ENCODE measurements around the gene CBX5. TPM values are rescaled to one million over a fixed set of nuclear protein-coding genes. Genes with fewer than 3 reads are reported as not detected.

Gene CBX5
- total and polyA plus RNA-seq, 9 of the 15 experiments (the other 6 are each of a cell fraction or from before 2014, with no cell fraction given): 32.6 to 102 (median 59.2) TPM

GRCh38 chr12:54201001-54201794 is 78.7 kb downstream of the CBX5 start (continued):
- TF ChIP-seq CHD7 (IDR thresholded peaks at IDR 0.05; ENCODE audit: low read depth, low read length) (no peak), PHF20 (IDR thresholded peaks at IDR 0.05; ENCODE audit: partially characterized antibody) (peak; percentile 46), STAG1 (CRISPR knock-in tag; IDR thresholded peaks at IDR 0.05; ENCODE audit: borderline replicate concordance) (peak; percentile 44; the same call in 1 of the 2 replicates), RAD21 (CRISPR knock-in tag; conservative IDR thresholded peaks at IDR 0.05 in 1 of 2, IDR thresholded peaks at IDR 0.05 in 1 of 2) (peak; percentile 77 to 87), SREBF1 (IDR thresholded peaks at IDR 0.05; ENCODE audit: borderline replicate concordance, low read depth, low read length) (no peak), ATF7 (IDR thresholded peaks at IDR 0.05) (0 out of 2 replicates have a peak, but pooled peaks have one; percentile 34), RBM17 (IDR thresholded peaks at IDR 0.05; ENCODE audit: borderline replicate concordance, low read depth, low read length) (no peak)
- TF ChIP-seq, protein P1, sequence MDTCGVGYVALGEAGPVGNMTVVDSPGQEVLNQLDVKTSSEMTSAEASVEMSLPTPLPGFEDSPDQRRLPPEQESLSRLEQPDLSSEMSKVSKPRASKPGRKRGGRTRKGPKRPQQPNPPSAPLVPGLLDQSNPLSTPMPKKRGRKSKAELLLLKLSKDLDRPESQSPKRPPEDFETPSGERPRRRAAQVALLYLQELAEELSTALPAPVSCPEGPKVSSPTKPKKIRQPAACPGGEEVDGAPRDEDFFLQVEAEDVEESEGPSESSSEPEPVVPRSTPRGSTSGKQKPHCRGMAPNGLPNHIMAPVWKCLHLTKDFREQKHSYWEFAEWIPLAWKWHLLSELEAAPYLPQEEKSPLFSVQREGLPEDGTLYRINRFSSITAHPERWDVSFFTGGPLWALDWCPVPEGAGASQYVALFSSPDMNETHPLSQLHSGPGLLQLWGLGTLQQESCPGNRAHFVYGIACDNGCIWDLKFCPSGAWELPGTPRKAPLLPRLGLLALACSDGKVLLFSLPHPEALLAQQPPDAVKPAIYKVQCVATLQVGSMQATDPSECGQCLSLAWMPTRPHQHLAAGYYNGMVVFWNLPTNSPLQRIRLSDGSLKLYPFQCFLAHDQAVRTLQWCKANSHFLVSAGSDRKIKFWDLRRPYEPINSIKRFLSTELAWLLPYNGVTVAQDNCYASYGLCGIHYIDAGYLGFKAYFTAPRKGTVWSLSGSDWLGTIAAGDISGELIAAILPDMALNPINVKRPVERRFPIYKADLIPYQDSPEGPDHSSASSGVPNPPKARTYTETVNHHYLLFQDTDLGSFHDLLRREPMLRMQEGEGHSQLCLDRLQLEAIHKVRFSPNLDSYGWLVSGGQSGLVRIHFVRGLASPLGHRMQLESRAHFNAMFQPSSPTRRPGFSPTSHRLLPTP (IDR thresholded peaks at IDR 0.05; ENCODE audit: borderline replicate concordance, extremely low read depth, insufficient read length): no peak
- TF ChIP-seq, protein P2, sequence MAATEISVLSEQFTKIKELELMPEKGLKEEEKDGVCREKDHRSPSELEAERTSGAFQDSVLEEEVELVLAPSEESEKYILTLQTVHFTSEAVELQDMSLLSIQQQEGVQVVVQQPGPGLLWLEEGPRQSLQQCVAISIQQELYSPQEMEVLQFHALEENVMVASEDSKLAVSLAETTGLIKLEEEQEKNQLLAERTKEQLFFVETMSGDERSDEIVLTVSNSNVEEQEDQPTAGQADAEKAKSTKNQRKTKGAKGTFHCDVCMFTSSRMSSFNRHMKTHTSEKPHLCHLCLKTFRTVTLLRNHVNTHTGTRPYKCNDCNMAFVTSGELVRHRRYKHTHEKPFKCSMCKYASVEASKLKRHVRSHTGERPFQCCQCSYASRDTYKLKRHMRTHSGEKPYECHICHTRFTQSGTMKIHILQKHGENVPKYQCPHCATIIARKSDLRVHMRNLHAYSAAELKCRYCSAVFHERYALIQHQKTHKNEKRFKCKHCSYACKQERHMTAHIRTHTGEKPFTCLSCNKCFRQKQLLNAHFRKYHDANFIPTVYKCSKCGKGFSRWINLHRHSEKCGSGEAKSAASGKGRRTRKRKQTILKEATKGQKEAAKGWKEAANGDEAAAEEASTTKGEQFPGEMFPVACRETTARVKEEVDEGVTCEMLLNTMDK (IDR thresholded peaks at IDR 0.05; ENCODE audit: borderline replicate concordance, insufficient read depth, low read depth, low read length, poor library complexity, severe bottlenecking): peak; percentile 71
